K562 (cell line): Measurements from ENCODE around the gene BCAS4.
"Not testable (repeated sequence)": the region's sequence is repeated elsewhere in the genome, so short reads cannot be mapped to it uniquely, and the experiment has no call there.

Experiments
- DPF2 ChIP-seq: fragments of 450-650 bp; IDR thresholded peaks from 2 replicates; pipeline ENCODE4 v1.6.1; 2016
- ELF4 ChIP-seq: fragments of 450-650 bp; formaldehyde crosslinking; IDR thresholded peaks from 2 replicates; pipeline ENCODE4 v1.4.0; 2022; ENCODE audit warnings: missing genetic modification characterization
- ERF ChIP-seq: fragments of 450-650 bp; formaldehyde crosslinking; IDR thresholded peaks from 2 replicates; pipeline ENCODE4 v1.4.0; 2020; ENCODE audit warnings: mild to moderate bottlenecking, mixed read lengths
- ESRRA ChIP-seq: fragments of 450-650 bp; IDR thresholded peaks from 2 replicates; pipeline ENCODE4 v1.6.1; 2014; ENCODE audit warnings: low read depth, mild to moderate bottlenecking, moderate library complexity, borderline replicate concordance
- HMG20A ChIP-seq: fragments of 450-650 bp; formaldehyde crosslinking; conservative IDR thresholded peaks from 2 replicates; pipeline ENCODE4 v1.4.0; 2020; ENCODE audit warnings: mild to moderate bottlenecking, mixed read lengths
- HOMEZ ChIP-seq: fragments of 250-450 bp; sonication (Bioruptor Pico); IDR thresholded peaks from 2 replicates; pipeline ENCODE4 v1.4.0; 2020; ENCODE audit warnings: mild to moderate bottlenecking, moderate library complexity
- NFXL1 ChIP-seq: fragments of 450-650 bp; formaldehyde crosslinking; IDR thresholded peaks from 2 replicates; pipeline ENCODE4 v1.4.0; 2021; ENCODE audit warnings: mild to moderate bottlenecking
- SMC3 ChIP-seq: conservative IDR thresholded peaks from 2 replicates; pipeline ENCODE4 v1.6.1; 2011; ENCODE audit warnings: low read depth, low read length, improper control_type of control experiment; ENCODE audit not compliant: insufficient read depth
- ZBTB43 ChIP-seq: sonication (generic); formaldehyde crosslinking; IDR thresholded peaks from 2 replicates; pipeline ENCODE4 v1.8.0; 2023; ENCODE audit warnings: mild to moderate bottlenecking, missing genetic modification reagents
- ZNF408 ChIP-seq: fragments of 250-450 bp; sonication (Bioruptor Pico); IDR thresholded peaks from 2 replicates; pipeline ENCODE4 v1.4.0; 2020; ENCODE audit warnings: low read depth, mild to moderate bottlenecking, moderate library complexity
- ZZZ3 ChIP-seq: fragments of 450-650 bp; IDR thresholded peaks from 2 replicates; pipeline ENCODE4 v1.6.1; 2016; ENCODE audit warnings: antibody characterized with exemption, mild to moderate bottlenecking, moderate library complexity
- TF ChIP-seq, protein P1 (sequence below): fragments of 200-800 bp; sonication (Bioruptor generic); IDR thresholded peaks from 2 replicates; pipeline ENCODE4 v1.6.1; 2017; ENCODE audit warnings: missing genetic modification characterization, missing compliant biosample characterization
- TF ChIP-seq, protein P2 (sequence below): fragments of 250-450 bp; sonication (Bioruptor Pico); IDR thresholded peaks from 2 replicates; pipeline ENCODE4 v1.4.0; 2020; ENCODE audit warnings: borderline replicate concordance

DNA sequence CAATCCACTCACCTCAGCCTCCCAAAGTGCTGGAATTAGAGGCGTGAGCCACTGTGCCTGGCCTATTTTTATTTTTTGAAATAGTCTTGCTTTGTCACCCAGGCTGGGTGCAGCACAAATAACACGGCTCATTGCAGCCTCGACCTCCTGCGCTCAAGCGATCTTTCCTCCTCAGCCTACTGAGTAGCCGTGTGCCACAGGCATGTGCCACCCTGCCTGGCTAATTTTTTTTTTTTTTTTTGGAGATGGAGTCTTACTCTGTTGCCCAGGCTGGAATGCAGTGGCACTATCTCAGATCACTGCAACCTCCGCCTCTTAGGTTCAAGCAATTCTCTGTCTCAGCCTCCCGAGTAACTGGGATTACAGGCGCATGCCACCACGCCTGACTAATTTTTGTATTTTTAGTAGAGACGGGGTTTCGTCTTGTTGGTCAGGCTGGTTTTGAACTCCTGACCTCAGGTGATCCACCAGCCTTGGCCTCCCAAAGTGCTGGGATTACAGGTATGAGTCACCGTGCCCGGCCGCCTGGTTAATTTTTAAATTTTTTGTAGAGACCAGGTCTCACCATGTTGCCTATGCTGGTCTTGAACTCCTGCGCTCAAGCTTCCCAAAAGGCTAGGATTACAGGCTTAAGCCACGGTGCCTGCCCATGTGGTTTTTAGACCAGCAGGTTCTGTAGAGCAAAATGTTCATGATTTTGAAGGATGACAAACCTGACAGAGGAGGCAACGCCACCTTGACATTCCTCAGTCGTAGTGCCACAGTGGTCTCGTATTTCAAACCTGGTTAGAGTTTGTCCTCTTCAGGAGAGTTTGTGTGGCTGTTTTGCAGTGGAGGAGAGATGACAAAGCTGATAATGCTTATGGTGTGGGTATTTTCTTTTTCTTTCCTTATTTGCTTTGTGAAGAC, 31.1 kb upstream of the BCAS4 start:
- not testable (repeated sequence) for TF ChIP-seq NFXL1; ERF; ZBTB43 (CRISPR knock-in tag); HMG20A (CRISPR knock-in tag); ESRRA; DPF2; ZNF408 (CRISPR knock-in tag); SMC3; ZZZ3; ELF4 (CRISPR knock-in tag); HOMEZ (CRISPR knock-in tag)
- TF ChIP-seq, protein P1, sequence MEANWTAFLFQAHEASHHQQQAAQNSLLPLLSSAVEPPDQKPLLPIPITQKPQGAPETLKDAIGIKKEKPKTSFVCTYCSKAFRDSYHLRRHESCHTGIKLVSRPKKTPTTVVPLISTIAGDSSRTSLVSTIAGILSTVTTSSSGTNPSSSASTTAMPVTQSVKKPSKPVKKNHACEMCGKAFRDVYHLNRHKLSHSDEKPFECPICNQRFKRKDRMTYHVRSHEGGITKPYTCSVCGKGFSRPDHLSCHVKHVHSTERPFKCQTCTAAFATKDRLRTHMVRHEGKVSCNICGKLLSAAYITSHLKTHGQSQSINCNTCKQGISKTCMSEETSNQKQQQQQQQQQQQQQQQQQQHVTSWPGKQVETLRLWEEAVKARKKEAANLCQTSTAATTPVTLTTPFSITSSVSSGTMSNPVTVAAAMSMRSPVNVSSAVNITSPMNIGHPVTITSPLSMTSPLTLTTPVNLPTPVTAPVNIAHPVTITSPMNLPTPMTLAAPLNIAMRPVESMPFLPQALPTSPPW (CRISPR knock-in tag) = not testable (repeated sequence)
- TF ChIP-seq, protein P2, sequence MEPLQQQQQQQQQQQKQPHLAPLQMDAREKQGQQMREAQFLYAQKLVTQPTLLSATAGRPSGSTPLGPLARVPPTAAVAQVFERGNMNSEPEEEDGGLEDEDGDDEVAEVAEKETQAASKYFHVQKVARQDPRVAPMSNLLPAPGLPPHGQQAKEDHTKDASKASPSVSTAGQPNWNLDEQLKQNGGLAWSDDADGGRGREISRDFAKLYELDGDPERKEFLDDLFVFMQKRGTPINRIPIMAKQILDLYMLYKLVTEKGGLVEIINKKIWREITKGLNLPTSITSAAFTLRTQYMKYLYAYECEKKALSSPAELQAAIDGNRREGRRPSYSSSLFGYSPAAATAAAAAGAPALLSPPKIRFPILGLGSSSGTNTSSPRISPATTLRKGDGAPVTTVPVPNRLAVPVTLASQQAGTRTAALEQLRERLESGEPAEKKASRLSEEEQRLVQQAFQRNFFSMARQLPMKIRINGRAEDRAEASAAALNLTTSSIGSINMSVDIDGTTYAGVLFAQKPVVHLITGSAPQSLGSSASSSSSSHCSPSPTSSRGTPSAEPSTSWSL = not testable (repeated sequence)
